NCI-H1930 (cell line): ENCODE results near the gene SCRT2.

Experiments used
- DNase-seq, 2 experiments: peaks; one replicate each; lab custom pipeline; 2025; lab: John Stamatoyannopoulos, UW

SCRT2 gene

DNA sequence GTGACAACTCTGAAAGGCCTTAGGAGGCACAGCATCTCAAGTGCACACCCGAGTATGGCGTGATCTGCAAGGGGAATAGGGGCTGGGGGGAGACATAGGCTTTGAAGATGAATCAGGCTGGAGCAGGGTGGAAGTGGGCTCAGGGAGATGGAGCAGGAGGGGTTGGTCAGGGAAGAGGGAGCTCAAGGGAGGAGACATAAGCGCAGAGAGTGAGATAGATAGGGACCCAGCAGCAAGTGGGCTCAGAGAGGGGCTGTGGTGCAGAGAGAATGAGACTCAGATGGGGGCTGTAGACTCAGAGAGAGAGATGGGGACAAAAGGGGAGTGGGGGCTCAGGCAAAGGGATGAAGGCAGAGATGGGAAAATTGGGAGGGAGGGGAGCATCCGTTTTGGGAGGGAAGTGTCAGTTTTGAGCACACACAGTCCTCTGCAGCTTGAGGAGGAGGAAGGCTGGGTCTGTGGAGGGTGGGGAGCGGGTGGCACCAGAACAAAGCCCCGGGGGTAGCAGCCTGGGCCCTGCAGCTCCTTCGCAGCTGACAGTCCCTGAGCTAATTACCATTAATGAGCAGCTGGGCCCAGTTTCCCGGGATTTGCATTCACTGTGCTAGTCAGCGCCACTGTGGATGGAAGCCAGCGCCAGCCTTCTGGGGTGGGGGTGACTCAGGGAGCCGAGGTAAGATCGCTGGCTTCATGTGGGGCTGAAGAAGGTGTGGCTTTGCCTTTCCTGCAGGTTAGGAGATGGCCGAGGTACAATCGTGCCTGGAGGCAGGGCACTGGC is 41.3 kb downstream of the SCRT2 start:
- no peak for DNase-seq

DNA sequence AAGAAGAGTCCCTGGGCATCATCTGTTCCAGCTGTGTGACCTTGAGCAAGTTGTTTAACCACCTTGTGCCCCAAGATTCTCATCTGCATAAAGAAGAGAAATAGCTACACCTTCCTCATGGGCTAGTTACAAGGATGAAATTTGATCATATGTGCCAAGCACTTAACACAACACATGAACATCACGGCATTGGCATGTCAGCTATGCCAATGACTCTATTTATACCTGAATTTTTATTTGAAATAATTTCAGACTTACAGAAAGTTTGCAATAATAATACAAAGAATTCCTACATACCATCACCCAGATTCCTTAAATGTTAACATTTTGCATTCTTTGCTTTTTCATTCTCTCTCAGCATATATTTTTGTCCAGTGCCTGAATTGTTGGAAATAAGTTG is 44.5 kb downstream of the SCRT2 start:
- no peak for DNase-seq

DNA sequence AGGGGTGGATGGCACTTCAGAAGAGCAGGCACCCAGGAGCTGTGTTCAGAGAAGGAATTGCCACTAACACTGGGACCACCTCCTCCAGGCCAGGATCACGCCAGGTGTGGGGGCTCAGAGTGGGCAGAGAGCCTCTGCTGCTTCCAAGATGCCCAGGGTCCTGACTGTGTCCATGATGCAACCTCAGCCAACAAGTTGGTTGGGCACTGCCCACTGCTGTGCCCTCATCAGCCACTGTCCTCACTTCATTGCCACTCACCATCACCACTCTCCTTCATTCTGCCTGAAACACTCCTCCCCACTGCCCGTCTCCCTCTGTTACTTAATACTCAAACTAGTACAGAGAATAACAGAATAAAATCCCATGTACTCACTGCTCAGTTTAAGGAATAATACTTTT is 49.0 kb downstream of the SCRT2 start:
- no peak for DNase-seq

DNA sequence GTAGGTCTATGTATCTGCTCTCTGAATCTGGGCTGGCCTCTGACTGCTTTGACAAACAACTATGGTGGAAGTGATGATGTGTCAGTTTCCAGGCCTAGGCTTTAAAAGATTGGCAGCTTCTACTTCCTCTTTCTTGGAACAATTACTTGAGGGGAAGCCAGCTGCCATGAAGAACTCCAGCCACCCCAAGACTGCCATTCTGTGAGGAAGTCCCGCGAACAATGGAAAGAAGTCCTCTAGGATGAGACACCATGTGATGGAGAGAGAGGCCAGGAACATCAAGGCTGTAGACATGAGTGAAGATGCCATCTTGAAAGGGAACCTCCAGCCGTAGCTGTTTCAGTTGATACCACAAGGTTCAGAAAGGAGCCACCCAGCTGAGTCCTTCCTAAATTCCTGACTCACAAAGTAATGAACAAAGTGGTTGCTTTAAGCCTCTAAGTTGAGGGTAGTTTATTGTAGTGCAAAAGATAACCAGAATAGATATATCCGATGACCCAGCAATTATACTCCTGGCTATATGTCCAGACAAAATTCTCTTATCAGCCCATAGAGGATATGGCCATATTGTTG is 50.2 kb downstream of the SCRT2 start:
- no peak for DNase-seq

DNA sequence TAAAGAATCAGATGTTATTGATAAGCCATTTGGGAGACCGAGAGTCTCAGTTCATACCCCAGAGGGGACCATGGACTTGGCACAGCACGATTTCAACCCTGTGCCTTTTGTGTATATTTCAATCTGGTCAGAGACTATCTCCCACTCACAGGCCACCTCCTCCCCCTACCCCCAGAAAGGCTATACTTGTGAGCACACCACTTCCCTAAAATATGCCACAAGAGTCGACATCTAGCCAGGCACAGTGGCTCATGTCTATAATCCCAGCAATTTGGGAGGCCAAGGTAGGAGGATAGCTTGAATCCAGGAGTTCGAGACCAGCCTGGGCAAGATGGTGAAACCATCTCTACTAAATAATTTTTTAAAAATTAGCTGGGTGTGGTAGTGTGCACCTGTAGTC is 51.9 kb downstream of the SCRT2 start:
- no peak for DNase-seq

DNA sequence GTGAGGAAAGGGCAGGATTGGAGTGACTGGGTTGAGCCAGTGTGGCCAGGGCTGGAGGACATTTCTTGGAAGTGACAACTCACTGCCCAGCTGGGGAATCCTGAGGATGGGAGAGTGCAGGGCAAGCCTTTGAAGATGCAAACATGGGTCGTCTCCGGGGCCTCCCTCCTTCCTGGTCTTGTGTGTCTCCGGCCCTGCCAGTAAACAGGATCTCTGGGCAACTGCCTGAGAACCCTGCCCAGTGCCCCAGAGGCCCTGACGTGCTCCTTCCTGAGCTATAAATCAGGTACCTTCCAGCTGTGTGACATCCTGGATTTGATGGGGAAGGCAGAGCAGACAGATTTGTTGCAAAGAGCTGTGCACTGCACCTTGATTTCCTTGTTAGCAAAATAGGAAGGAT is 52.6 kb downstream of the SCRT2 start:
- DNase-seq, result no peak

DNA sequence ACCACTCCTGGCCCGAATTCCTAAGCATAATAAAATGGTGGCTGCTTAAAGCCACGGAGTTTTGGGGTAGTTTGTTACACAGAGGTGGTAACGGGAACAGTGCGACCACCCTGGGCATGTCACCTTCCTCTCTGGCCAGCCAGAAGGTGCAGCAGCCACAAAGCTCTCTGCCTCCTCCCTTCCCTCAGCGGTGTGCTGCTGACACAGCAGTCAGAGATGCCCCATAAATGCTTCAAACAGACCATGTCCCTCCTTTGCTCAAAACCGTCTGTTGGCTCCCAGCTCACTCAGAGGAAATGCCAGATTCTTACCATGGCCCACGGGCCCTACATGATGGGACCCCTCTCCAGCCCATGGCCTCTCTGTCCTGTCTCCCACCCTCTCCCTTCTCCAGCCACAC is 53.4 kb downstream of the SCRT2 start:
- DNase-seq, result no peak

DNA sequence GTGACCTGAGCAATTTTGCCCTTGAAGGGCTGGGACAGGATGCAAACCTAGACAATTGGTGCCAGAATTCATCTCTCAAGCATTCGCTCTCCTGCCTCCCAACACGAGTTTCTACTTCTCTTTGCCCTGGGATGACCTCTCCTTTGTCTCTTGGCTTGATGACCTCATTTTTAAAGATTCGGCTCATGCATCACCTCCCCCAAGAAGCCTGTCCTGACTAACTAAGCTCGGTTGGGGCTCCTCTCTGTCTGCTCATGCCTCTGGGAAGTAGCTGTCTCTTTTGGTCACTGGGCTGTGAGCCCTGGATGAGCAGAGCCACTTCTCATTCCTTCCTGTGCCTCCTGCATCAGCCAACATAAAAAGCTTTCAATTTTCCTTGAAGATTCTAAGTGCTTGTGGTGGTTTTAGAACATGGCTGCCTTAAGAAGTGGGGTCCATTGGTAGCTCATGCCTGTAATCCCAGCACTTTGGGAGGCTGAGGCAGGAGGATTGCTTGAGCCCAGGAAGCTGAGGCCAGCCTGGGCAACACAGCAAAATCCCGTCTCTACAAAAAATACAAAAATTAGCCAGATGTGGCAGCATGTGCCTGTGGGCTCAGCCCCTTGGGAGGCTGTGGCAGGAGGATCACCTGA is 54.4 kb downstream of the SCRT2 start:
- DNase-seq, result no peak

DNA sequence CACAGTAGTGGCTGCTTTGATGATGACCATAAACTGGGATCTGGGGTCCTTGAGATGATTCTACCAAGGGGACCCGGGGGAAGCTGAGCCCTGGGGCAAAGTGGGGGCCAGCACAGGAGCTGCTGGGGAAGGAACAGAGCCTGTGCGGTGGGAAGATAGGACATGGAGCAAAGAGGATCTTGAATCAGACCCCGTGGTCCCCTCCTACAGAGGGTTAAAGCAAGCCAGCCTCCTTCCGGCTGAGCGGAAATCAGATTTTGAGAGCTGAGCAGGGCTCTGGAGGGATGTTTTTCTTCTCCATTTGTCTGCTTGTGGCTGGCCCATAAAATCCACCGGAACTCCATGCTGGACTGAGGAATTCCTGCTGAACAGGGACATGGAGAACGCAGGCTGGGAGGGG is 55.4 kb downstream of the SCRT2 start:
- DNase-seq, result no peak

DNA sequence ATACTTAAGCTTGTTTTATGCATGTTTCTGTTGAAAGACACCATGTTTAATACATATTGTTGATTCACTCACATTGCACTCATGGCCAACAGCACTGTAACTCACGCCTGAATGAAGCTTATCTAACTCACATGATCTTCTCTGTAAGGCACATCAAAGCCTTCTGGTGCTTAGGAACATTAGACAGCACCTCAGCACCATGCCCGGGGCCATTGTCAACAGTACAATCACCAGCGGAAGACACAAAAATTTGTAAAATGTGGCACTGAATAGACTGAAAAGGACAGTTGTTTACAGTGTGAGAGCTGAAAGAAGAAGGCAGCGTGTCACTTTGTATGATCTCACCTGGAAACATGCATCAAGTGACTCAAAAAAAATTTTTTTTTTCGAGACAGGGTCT is 56.6 kb downstream of the SCRT2 start:
- no peak for DNase-seq

DNA sequence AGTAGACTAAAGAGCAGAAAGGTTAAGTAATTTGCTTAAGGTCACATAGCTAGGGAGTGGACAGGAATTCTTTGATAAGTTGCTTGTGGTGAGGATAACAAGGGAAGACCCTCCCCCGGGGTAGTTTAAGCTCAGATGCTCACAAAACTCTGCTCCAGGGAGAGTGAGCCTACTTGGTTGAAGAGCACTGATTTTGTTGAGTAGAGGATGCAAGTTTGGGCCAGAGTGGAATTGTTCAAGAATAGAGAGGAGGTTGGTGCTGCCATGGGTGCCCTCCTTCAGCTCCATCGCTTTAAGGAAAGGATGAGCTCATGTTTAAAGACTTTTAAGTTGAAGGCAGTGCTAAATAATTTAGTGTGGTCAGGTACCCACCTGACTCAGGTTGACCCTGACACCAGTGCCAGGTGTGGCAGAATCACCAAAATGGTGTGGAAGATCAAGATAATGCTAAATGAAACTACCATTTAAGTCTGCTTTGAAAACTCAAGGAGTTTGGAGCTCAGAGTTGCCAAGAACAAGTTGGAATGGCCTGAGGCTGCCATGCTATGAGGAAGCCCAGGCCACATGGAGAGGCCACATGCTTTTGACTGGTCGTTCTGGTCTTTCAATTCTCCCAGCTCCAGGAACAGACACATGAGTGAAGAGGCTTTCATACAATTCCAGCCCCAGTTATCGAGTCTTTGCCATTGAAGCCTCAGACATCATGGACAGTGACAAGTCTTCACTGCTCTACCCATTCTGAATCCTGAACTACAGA is 57.5 kb downstream of the SCRT2 start:
- no peak for DNase-seq

DNA sequence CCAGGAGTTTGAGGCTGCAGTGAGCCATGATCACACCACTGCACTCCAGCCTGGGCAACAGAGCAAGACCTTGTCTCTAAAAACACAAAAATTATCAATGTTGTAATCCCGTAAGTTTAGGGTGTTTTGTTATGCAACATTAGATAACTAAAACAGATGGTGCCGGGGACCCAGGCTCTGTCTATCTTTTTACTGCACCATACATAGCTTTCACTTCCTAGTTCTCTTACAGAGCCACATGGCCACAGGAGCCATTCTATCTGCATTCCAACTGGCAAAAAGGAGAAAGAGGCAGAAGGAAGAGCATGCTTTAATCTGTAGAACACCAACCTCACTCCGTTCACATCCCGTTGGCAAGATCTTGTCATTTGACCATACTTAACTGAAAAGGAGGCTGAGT is 60.1 kb downstream of the SCRT2 start:
- DNase-seq, result no peak

DNA sequence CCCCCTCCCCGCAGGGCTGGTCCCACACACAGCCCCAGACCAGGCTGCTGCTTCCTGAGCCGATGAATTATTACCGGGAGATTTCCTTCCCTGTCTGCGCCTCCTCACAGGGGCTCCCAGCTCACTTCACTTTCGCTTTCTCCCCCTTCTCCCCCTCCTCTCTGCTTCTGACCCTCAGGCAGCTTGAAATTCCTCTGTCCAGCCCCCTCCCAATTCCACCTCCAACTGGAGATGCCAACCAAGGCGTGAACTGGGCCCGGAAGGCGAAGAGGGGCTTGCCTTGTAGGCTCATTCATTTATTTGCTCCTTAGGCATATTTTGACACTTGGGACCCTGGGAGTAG is 63.8 kb downstream of the SCRT2 start:
- DNase-seq, result no peak
